Measurements from ENCODE around the gene RNU4-1. TPM values are rescaled to one million over a fixed set of nuclear protein-coding genes. Genes with fewer than 3 reads are reported as not detected.

Gene RNU4-1
- total and polyA plus RNA-seq, 4 donors, result under 0.01 to 26.0 (median under 0.01) TPM; not detected in 1

DNA sequence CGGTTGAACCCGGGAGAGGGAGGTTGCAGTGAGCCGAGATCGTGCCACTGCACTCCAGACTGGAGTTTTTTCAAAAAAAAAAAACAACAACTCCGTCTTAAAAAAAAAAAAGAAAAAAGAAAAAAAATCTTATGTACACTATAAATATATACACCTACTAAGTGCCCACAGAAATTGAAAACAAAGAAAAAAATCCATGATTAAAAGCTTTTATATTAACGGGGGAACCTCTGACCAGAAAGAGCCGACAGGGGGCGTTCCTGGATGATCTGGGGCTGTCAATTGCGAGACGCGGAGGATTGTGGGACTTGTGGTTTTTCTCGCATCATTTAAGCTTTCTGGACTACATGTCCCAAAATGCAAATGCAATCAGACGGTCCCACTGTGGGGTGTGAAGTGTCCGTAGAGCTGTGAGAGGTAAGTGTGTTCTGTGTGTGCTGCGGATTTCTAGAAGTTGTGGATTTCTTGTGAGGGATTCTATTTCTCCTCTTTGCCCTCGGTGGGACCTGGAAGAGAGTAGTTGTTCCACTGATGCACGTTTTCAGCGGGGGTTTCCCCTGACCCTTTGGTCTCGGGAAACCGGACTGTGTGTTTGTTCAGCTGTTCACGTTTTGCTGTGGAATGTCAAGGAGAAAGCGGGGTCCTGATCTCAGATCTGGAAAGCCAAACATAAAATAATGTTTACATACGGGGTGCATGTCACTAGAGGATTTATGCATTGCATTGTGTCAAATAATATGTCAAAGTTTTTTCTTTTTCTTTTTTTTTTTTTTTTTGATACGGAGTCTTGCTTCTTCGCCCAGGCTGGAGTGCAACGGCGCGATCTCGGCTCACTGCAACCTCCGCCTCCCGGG is 9.2 kb upstream of the RNU4-1 start, which contains the start of gene SIRT4:
Gene SIRT4, plus strand, starts transcription at position 360 of the 854 bp plus-strand sequence. CDS start 1,241 bp downstream, outside the sequence.
- Histone ChIP-seq H3K27ac (ENCODE audit: low read depth in 1 of 2, low read length in 2 of 2) (peak within 1 kb of the TSS; percentile 56 to 85), H3K27me3 (ENCODE audit: control insufficient read depth in 4 of 4, insufficient read depth in 4 of 4, low read length in 3 of 4) (no peaks in the 10 kb centered on the region), H3K36me3 (ENCODE audit: control insufficient read depth in 4 of 4, insufficient read depth in 3 of 4, low read depth in 1 of 4, low read length in 3 of 4) (no peaks in the 10 kb centered on the region), H3K4me3 (ENCODE audit: low read depth in 1 of 3, low read length in 3 of 3) (peak within 1 kb of the TSS; percentile 45 to 98 (median 90)), H3K9me3 (ENCODE audit: control insufficient read depth in 4 of 4, low read length in 3 of 4) (no peaks in the 10 kb centered on the region), H3K9ac (ENCODE audit: low read depth in 1 of 2, low read length in 2 of 2) (peak within 1 kb of the TSS; percentile 78 to 96), H3K4me1 (ENCODE audit: control insufficient read depth in 4 of 4, insufficient read depth in 4 of 4, low read length in 3 of 4) (peaks cover 1 to 5% (median 4%) of the 10 kb centered on the region in 4 donors)
- WGBS, result 8% methylated on average over 31 of the region's 31 CpGs
- peak; percentile 7 to 55 for TF ChIP-seq GABPA (IDR thresholded peaks at IDR 0.05 in 1 of 2, conservative IDR thresholded peaks at IDR 0.05 in 1 of 2)
- TF ChIP-seq RAD21 (IDR thresholded peaks at IDR 0.05), result peak; percentile 68
- TF ChIP-seq RXRA (IDR thresholded peaks at IDR 0.05), result peak; percentile 28 to 33
- TF ChIP-seq, protein P1, sequence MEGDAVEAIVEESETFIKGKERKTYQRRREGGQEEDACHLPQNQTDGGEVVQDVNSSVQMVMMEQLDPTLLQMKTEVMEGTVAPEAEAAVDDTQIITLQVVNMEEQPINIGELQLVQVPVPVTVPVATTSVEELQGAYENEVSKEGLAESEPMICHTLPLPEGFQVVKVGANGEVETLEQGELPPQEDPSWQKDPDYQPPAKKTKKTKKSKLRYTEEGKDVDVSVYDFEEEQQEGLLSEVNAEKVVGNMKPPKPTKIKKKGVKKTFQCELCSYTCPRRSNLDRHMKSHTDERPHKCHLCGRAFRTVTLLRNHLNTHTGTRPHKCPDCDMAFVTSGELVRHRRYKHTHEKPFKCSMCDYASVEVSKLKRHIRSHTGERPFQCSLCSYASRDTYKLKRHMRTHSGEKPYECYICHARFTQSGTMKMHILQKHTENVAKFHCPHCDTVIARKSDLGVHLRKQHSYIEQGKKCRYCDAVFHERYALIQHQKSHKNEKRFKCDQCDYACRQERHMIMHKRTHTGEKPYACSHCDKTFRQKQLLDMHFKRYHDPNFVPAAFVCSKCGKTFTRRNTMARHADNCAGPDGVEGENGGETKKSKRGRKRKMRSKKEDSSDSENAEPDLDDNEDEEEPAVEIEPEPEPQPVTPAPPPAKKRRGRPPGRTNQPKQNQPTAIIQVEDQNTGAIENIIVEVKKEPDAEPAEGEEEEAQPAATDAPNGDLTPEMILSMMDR (IDR thresholded peaks at IDR 0.05; ENCODE audit: low read depth, low read length, missing input control), result peak; percentile 77
- peak; percentile 73 for TF ChIP-seq NR2F2 (IDR thresholded peaks at IDR 0.05)
- TF ChIP-seq, protein P2, sequence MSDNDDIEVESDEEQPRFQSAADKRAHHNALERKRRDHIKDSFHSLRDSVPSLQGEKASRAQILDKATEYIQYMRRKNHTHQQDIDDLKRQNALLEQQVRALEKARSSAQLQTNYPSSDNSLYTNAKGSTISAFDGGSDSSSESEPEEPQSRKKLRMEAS (IDR thresholded peaks at IDR 0.05), result peak; percentile 59
- peak in 1 of 2 donors; percentile 41 for TF ChIP-seq JUND (IDR thresholded peaks at IDR 0.05)
- peak in 1 of 2 donors; percentile 32 for TF ChIP-seq EGR1 (IDR thresholded peaks at IDR 0.05; ENCODE audit: low read depth in 2 of 2)
- peak; percentile 67 for TF ChIP-seq FOXA2 (IDR thresholded peaks at IDR 0.05)
- no peak for TF ChIP-seq TAF1 (conservative IDR thresholded peaks at IDR 0.05)
- peak; percentile 71 for TF ChIP-seq FOXA1 (IDR thresholded peaks at IDR 0.05)
- TF ChIP-seq YY1 (IDR thresholded peaks at IDR 0.05), result peak; percentile 35
- TF ChIP-seq, protein P3, sequence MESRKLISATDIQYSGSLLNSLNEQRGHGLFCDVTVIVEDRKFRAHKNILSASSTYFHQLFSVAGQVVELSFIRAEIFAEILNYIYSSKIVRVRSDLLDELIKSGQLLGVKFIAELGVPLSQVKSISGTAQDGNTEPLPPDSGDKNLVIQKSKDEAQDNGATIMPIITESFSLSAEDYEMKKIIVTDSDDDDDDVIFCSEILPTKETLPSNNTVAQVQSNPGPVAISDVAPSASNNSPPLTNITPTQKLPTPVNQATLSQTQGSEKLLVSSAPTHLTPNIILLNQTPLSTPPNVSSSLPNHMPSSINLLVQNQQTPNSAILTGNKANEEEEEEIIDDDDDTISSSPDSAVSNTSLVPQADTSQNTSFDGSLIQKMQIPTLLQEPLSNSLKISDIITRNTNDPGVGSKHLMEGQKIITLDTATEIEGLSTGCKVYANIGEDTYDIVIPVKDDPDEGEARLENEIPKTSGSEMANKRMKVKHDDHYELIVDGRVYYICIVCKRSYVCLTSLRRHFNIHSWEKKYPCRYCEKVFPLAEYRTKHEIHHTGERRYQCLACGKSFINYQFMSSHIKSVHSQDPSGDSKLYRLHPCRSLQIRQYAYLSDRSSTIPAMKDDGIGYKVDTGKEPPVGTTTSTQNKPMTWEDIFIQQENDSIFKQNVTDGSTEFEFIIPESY (IDR thresholded peaks at IDR 0.05), result peak; percentile 55
- peak in 1 of 2 donors; percentile 44 for TF ChIP-seq HNF4A (conservative IDR thresholded peaks at IDR 0.05)
- TF ChIP-seq, protein P4, sequence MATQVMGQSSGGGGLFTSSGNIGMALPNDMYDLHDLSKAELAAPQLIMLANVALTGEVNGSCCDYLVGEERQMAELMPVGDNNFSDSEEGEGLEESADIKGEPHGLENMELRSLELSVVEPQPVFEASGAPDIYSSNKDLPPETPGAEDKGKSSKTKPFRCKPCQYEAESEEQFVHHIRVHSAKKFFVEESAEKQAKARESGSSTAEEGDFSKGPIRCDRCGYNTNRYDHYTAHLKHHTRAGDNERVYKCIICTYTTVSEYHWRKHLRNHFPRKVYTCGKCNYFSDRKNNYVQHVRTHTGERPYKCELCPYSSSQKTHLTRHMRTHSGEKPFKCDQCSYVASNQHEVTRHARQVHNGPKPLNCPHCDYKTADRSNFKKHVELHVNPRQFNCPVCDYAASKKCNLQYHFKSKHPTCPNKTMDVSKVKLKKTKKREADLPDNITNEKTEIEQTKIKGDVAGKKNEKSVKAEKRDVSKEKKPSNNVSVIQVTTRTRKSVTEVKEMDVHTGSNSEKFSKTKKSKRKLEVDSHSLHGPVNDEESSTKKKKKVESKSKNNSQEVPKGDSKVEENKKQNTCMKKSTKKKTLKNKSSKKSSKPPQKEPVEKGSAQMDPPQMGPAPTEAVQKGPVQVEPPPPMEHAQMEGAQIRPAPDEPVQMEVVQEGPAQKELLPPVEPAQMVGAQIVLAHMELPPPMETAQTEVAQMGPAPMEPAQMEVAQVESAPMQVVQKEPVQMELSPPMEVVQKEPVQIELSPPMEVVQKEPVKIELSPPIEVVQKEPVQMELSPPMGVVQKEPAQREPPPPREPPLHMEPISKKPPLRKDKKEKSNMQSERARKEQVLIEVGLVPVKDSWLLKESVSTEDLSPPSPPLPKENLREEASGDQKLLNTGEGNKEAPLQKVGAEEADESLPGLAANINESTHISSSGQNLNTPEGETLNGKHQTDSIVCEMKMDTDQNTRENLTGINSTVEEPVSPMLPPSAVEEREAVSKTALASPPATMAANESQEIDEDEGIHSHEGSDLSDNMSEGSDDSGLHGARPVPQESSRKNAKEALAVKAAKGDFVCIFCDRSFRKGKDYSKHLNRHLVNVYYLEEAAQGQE (IDR thresholded peaks at IDR 0.05), result peak; percentile 15
- TF ChIP-seq SP1 (IDR thresholded peaks at IDR 0.05), result peak; percentile 69
- TF ChIP-seq HNF4G (IDR thresholded peaks at IDR 0.05), result no peak
- TF ChIP-seq, protein P5, sequence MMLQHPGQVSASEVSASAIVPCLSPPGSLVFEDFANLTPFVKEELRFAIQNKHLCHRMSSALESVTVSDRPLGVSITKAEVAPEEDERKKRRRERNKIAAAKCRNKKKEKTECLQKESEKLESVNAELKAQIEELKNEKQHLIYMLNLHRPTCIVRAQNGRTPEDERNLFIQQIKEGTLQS (IDR thresholded peaks at IDR 0.05), result no peak
- peak; percentile 88 for DNase-seq (ENCODE audit: low spot score)
